HK-2 (cell line): ENCODE results near the gene IGFN1.

Experiments
- DNase-seq: peaks from one replicate; pipeline ENCODE4 v3.0.0-alpha.2; 2018; ENCODE audit not compliant: unreplicated experiment

Gene IGFN1

GRCh38 chr1:201185123-201185453 lies 5.5 kb upstream of the IGFN1 start:
- DNase-seq, result no peak

DNA sequence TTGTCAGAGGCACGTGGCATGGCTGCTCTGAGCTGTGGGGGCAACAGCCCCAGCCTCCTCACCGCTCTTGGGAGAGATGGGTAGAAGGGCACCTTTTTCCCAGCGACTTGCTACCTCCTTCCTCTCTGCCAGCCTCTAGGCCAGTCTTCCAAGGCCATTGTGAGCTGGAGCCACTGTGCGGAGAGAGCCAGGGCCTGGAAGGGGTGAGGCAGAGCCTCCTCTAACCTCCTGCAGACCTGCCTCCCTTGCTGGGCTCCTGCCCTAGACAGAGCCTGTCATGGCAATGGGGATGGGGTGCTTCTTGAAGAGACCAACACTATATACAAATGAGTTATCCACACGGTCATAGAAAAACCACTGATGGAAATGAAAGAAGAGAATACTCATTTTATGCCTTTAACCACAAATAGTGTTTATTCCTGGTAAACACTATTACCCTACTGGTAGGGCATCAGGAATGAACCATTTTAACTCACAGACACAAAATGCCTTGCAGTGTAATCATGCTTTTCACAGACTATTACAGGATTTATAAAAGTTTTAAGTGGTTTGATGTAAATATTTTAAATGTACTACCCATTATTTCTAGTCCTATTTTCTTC lies 5.0 kb upstream of the IGFN1 start:
- DNase-seq, result no peak

- DNase-seq, result no peak
These were observed 4.4 kb upstream of the IGFN1 start for GRCh38 chr1:201186192-201186591.

DNA sequence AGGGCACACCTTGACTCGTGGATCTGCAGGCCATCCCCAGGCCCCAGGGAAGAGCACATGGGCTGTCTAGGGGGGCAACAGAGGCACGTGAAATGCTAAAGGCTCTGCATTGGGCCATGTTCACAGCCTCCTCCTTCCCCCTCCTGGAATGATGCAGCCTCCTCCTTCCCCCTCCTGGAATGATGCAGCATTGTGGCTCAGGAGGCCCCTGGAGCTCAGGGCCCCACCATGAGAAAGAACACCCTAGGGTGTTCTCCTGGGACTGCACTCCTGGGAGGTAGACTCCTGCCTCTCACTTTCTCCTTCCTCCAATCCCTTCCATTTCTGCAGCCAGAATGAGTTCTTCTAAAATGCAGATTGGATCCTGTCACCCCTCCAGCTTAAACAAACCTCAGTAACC lies 1.5 kb upstream of the IGFN1 start:
- DNase-seq, result no peak

GRCh38 chr1:201190005-201190404 lies 619 bp upstream of the IGFN1 start:
- no peak for DNase-seq

DNA sequence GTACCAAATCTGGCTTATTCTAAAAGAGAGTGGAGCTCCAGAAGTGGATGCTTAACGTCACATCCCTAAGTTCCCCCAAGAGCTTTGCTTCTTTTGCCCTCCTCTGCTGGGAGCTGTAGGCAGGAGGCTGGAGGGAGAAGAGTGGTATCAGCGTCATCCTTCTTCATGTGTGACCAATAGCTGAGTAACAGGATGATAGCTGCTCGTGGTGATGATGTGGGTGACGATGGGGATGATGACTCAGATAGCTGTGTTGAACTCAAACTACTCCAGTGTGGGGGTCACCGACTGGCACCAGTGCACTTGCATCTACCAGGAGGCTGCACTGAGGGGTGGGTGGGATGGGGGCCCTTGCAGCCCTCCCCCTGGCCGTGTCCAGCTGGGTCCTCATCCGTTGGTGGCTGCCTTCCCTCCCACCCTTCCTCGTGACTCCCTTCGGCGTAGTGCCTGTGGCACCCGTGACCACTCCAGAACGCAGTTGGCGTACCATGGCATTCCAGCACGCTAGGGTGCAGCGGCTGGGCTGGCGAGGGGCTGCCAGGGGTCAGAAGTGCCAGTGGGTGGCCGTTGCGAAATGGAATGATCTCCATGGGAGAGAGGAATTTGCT lies 1.1 kb downstream of the IGFN1 start:
- DNase-seq, result peak; percentile 91

DNA sequence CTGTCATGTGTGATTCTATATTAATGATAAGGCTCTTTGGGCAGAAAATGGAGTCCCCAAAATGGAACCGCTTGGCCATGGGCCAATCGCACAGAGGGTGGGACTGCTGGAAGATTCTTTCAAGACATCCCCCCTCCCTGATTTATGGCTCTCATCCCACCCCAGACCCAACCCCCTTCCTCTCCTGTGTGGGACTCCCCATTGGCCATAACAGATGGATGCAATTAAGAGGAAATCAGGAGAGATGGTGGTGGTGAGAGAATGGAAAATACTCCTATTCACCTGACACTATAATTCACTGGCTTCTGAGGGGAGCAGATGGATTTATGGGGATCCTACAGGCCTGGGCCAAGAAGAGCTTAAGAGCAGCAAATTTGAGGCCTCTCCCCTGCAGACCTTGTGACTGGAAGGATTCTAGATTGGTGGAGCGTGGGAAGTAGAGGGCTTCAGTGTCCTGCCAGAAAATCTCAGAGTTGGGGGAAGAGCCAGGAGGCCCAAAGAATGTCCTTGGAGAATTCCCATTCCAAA lies 1.7 kb downstream of the IGFN1 start:
- DNase-seq, result no peak

- no peak for DNase-seq
These were observed 3.4 kb downstream of the IGFN1 start for GRCh38 chr1:201194046-201194445.

DNA sequence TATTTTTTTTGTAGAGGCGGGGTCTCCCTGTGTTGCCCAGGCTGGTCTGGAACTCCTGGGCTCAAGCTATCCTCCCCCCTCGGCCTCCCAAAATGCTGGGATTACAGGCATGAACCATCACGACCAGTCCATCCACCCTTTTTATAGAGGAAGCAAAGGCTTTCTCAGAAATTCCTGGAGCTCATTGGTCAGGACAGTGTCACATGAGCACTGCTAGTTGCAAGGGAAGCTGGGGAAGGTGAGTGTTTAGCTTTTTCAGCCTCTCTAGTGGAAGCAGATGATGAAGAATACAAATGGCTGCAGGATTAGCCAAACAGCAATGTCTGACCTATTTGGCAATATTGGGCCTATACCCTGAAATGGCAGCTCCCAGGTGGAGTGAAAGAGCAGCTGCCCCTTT lies 8.0 kb downstream of the IGFN1 start:
- DNase-seq, result no peak

GRCh38 chr1:201205036-201205435 lies 14.4 kb downstream of the IGFN1 start:
- no peak for DNase-seq

- DNase-seq, result no peak
These were observed 15.6 kb downstream of the IGFN1 start for GRCh38 chr1:201206176-201206575.

DNA sequence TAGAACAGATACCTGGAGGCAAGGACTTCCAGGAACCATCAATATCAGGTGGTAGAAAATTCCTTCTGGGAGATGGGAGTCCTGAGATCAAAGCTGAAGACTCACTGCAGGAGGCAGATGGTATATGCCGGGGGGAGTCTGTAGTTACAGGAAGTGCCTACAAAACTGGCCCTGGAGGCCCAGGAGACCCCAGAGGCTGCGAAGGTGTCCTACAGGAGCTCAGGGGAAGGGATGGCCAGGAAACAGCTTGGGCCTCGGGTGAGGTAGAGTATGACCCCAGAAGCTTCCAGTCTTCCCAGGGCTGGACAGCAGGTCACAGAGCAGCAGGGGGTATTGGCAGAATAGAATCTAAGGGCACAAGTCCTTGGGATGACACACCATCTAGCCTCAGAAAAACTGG lies 16.4 kb downstream of the IGFN1 start:
- no peak for DNase-seq

- no peak for DNase-seq
These were observed 17.6 kb downstream of the IGFN1 start for GRCh38 chr1:201208236-201208635.

DNA sequence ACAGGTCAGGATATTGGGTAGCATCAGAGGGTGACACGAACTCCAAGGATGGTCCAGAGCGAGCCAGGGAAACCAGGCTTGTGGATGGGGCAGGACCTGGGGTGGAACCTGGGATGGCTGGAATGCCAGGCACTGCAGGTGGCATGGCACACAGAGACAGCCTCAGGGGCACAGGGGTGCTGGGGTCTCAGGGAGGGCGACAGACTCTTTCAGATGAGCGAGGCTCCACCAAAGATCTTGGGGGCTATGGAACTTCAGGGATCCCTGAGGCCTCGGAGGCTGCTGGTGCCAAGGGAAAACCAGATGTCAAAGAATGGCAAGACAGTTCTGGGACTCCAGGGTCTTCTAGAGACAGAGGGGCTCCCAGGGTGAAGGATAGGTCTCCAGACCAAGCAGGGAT lies 21.4 kb downstream of the IGFN1 start:
- DNase-seq, result no peak

DNA sequence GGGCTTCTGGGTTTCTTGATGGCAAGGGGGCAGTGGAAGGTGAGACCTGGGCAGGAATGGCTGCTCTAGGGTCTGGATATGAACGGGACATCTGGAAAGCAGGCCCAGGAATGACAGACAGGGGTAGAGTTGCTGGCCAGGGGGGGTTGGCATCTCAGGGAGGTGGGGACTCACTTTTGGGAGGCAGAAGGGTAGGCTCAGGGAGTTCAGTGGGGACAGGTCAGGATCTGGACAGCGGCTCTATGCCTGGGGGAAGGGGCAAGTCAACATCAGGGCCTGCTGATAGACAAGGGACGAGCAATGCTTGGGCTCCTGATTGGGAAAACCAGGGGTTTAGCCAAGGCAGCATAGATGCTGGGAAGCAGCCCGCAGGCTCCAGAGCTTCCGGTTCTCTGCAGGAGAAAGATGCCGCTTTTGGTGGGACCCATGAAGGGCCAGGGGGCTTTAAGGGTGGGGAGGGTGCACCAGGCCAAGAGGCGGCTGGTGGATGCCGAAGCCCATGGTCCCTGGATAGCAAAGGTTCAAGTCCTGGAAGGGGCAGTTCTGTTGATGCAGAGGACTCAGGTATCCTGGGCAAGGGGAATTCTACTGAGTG lies 21.9 kb downstream of the IGFN1 start:
- DNase-seq, result no peak

GRCh38 chr1:201213106-201213770 lies 22.6 kb downstream of the IGFN1 start:
- DNase-seq, result no peak

DNA sequence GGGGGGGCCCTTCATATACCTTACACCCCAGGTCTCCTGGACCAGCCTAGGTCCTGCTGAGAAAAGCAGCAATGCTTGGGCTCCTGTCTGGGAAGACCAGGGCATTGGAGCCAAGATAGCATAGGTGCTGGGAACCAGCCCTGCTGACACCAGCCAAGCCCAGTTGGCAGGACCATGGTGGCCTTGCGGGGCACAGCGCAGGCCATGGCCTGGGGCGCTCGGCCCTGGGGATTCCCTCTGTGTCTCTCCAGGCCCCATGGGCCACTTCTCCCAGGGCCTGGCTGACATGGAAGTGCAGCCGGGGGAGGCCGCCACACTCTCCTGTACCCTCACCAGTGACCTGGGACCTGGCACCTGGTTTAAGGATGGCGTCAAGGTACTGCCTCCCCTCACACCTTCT lies 23.3 kb downstream of the IGFN1 start:
- DNase-seq, result no peak

DNA sequence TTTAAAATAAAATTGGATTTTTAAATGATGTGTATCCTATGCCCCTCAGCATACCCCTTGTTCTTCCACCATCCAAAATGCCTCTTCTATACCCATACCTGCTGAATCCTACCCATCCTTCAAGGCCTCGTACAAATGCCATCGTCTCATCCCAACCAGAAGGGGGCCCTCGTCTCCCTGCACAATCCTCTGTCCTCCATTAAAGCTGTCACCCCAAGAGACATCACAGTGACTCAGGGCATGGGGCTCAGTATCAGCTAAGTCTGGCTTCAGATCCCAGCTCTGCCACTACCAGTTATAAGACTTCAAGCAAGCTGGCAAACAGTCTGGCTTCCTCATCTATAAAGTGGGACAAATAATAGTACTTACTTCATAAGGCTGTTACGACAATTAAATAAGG lies 23.8 kb downstream of the IGFN1 start:
- no peak for DNase-seq

DNA sequence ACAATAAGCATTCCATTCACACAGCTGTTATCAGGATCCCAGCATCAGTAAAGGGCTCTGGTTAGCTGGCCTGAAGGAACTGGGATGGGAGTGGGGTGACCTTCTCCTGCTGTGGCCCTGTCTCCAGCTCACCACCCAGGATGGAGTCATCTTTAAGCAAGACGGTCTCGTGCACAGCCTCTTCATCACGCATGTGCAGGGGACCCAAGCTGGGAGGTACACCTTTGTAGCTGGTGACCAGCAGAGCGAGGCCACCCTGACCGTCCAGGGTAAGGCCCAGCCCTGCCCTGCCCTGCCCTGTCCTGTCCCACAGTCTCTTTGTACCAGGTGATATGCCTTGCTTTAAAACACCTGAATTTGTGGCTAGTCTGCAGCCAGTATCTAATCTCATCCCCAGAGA lies 24.3 kb downstream of the IGFN1 start:
- no peak for DNase-seq

- no peak for DNase-seq
These were observed 25.1 kb downstream of the IGFN1 start for GRCh38 chr1:201215531-201216357.

- peak; percentile 5 for DNase-seq
These were observed 25.9 kb downstream of the IGFN1 start for GRCh38 chr1:201216395-201217085.

DNA sequence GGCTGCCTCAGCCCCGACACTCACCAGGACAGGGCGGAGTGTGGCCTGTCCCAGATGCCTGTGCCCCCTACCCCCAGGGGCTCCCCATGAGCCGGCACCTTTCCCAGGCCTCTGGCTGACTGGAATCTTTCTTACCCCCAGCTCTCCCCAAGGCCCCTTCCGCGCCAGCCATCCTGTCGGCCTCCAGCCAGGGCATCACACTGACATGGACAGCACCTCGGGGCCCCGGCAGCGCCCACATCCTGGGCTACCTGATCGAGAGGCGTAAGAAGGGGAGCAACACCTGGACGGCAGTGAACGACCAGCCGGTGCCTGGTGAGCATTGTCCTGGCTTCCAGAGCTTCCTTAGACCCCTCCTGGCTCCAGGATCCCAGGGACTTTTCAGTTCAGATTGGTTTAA lies 26.5 kb downstream of the IGFN1 start:
- peak; percentile 1 for DNase-seq
